OCI-LY3 (cell line): ENCODE results near the gene FRK.

ENCODE experiments used
- EZH2phosphoT487 ChIP-seq: fragments of 200-600 bp; shearing (Covaris generic); IDR thresholded peaks from 2 replicates; pipeline ENCODE4 v1.6.1; 2018; ENCODE audit warnings: antibody characterized with exemption, mixed run types, low read depth
- TF ChIP-seq, protein P1 (sequence below): fragments of 200-600, 300-600 bp; sonication (generic); IDR thresholded peaks from 2 replicates; pipeline ENCODE4 v1.5.1; 2014; ENCODE audit warnings: antibody characterized with exemption, low read length, low read depth

DNA sequence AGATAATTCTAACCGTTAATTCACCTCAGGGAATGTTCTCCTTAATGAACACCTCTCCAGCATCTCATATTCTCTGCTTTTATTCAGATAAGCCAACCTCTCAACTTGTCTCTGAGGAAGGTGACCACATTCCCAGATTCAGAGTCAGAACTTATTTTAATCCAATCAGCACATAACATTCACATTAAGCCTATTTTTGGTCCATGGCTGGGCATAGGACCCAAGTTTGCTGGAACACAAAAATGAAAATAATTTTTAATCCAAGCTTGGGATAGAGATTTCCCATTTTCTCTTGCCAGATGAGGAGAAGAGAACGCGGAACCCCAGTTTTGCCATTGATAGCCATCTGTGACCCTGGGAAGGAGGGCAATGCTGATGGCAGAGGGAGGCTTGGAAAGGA is 126.5 kb downstream of the FRK start:
- TF ChIP-seq, protein P1, sequence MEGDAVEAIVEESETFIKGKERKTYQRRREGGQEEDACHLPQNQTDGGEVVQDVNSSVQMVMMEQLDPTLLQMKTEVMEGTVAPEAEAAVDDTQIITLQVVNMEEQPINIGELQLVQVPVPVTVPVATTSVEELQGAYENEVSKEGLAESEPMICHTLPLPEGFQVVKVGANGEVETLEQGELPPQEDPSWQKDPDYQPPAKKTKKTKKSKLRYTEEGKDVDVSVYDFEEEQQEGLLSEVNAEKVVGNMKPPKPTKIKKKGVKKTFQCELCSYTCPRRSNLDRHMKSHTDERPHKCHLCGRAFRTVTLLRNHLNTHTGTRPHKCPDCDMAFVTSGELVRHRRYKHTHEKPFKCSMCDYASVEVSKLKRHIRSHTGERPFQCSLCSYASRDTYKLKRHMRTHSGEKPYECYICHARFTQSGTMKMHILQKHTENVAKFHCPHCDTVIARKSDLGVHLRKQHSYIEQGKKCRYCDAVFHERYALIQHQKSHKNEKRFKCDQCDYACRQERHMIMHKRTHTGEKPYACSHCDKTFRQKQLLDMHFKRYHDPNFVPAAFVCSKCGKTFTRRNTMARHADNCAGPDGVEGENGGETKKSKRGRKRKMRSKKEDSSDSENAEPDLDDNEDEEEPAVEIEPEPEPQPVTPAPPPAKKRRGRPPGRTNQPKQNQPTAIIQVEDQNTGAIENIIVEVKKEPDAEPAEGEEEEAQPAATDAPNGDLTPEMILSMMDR: no peak
- no peak for TF ChIP-seq EZH2phosphoT487
